GM21528 (cell line): ENCODE measurements around the gene TSHZ3.

ENCODE experiments used
- ATAC-seq: cut with Tn5 transposase; IDR thresholded peaks from one replicate; pipeline ENCODE4 v1.9.1; 2021; ENCODE audit warnings: mild to moderate bottlenecking, moderate library complexity; ENCODE audit not compliant: unreplicated experiment, low FRiP score

Gene TSHZ3

DNA sequence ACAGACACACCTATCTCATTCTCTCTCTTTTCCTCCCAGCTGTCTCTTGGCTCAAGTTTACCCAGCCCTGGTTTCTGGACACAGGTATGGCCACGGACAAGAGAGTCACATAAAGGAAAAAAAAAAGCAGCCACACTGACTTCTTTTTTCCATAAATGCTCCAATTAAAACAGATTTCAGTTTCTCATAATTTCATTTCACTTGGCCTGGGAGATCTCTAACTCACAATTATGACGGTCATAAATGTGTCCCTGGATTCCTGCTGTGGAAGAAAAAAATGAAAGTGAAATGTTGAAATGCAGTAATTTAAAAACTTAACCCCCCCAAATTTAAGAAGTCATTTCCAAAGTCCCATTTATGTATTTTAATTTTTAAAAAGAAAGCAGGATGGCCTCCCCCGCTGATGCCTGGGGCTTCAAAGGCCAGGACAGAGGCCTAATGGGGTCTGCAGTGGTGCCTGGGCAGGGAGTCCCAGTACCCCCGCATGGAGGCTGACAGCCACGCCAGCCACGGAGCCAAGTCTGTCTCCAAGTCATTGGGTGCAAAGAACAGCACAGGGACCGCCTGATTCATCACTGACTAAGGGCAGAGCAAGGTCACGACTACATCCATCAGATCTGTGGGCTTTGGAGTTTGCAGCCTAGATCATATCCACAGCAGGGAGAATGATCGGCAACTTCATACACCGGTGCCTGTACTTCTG, 79.7 kb downstream of the TSHZ3 start:
- no peak for ATAC-seq

DNA sequence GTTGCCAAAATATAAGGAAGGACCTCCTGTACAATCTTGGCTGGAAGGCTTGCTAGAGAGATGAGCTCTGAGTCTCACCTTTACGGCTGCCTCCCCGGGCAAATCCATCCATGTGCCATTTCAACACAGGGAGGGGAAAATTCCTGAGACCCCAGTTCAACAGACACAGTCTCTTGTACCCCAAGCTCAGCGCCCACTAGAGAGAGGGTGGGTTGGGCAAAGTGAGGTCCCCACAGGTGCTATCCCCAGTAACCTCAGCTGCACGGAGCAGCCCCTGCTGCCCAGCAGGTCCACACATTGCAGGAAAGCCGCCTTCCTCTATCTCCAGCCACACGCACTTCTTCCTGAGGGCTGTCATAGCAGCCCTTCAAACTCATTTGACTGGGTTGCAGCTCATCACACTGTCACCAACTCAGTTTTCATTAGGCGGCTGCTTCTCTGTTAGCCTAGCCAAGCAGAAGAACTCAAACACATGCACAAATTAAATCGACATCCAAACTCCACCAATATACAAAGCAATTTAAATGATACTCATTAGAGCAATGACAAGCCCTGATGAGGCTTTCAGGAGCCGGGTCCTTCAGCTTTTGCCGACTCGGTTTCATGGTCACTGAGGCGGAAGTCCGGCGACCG, 80.4 kb downstream of the TSHZ3 start:
- ATAC-seq: no peak

DNA sequence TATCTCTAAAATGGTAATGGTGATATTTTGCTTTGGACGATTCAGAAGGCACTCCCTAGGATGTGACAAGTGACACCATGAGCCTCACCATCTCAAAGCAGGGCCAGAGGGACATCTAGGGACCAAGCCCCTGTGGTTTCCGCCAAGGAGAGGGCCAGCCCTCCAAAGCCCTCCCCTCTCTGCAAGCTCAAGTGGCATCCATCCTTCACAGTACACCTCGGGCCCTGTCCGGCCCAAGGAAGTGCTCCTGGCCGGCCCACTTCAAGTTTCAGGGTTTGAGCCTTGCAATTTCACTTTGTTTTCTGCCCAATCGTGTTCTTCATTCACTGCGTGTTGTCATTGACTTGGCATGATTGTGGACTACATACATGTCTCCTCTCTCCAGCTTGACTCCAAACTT, 82.5 kb downstream of the TSHZ3 start:
- no peak for ATAC-seq

DNA sequence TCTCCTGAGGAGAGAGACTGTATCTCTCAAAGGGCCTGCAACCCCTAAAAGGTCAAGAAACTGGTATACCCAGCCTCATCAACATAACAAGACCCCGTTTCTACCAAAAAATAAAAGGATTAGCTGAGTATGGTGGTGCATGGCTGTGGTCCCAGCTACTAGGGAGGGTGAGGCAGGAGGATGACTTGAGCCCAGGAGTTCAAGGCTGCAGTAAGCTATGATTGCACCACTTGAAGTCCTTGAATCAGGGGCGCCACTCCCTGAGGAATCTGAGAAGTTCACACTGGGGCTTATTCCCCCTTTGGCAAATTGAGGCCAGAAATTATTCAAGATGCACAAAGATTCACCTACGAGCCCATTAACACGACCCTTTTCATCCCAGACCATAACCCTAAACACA, 83.0 kb downstream of the TSHZ3 start:
- no peak for ATAC-seq

DNA sequence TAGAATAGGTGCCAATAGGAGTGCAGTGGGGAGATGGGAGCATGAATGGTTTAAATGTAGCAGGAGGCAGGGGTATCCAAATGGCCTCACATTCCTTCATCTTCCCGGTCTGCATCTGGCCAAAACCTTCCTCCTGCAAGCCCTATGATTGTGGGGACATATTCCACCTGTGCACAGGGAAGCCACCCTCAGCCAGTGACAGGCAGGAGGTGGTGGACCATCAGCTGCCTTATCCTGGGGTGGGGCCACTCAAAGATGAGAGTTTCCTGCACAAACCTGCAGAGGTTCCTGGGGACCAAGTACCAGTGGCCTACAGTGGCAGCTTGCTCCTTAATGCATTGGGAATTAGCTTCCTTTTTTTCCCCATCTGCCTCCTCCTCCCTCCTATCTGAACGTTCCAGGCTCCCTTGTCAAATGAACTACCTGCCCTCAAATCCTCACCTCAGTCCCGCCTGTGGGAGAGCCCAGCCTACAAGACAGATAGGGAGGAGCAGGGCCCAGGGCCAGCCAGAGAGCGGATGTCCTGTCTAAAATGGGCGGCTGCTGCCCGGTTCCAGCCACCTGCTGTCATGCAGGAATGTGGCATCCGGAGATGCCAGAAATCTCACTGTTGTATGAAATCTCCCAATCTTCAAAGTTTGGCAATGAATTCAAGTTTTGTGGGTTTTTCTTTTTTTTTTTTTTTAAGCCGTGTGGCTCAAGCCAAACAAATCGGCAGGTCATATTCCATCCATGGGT, 85.0 kb downstream of the TSHZ3 start:
- ATAC-seq: no peak

DNA sequence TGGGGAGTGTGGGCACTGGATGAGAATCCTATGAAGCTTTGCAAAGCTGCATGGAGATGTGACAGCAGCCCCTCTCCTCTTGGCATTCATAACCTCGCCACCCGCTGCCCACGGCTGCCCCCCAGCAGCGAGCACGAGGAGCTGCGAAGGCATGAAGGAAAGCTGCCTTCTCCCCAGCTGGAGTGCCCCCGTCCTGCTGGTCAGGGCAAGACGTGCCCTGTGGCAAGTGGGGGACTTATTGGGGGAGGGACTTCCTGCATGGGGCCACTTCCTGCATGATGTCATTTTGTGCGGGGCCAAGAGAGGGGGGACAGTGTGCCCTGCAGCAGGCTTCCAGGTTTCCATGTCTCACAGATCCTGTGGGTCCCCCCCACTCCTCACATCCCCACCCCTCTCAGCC, 85.9 kb downstream of the TSHZ3 start:
- ATAC-seq: no peak

DNA sequence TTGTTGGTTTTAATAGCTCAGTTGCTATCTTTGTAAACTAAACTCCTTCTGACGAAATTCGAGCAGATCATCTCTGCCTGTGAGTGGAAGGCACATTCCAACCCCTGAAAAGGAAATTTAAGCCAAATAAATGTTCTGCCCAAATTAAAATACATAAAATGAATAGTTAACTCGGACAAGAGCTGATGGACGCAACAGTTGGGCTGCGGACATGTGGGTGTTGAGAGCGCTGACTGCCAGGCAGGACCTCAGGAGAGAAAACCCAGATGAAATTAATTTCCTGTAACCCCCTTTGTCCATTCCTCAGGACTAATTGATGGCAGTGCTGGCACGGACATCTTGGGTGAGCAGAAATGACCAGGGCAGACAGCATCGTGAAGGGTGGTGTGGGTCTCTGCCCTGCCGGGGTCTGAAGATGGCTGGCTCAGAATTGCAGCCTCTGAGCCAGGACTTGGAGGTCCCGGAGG, 86.5 kb downstream of the TSHZ3 start:
- ATAC-seq: no peak

DNA sequence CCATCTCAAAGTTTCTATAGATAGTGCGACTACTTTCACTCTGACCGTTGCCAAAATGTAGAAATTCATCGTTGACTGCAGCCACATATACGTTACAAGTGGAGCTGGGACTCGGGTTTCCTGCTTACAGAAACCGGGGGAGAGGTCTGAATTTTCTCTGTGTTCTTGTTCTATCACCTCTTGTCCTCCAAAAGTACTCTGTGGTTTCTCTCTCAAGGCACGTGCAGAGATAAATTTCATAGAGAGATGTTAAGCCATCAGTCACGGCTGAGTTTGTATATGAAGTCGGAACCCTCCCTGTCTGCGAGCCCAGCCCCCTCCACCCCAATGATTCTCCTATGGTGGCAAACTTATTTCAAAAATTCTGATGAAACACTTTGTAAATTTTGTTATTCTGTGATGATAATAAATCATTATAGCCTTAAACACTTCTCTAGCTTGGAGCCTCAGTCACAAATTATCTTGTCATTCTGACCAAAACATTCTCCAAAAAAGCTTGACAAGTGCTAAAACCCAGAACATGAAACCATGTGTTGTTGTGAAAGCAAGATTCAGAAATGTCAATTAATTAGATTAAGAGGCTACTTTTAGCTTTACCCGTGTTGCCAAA, 87.5 kb downstream of the TSHZ3 start:
- no peak for ATAC-seq

DNA sequence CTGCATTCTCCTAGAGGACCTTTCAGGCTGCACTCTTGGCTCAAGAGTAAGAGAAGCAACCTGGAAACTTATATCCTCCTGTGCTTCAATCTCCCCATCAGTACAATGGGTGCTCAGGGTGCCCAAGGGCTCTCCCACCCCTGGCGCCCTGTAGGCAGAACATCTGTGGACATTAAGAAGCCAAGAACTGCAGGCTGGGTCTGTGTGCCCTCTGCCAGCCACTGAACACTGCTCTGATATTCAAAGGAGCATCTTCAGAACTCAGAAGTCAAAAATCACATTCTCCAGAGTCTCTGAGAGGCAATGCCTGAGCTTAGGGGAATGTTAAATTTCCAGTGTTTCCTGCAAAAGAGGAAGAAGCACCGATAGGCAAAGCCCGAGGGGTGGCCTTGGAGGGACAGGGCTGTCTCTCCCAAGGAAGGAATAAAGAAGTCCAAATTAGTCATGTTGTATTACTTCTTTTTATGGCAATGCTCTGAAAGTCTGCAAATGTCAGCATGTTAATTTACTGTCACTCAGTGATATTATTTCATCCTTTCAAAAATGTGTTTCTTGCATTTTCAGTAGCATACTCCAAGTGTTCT, 88.1 kb downstream of the TSHZ3 start:
- ATAC-seq: no peak

DNA sequence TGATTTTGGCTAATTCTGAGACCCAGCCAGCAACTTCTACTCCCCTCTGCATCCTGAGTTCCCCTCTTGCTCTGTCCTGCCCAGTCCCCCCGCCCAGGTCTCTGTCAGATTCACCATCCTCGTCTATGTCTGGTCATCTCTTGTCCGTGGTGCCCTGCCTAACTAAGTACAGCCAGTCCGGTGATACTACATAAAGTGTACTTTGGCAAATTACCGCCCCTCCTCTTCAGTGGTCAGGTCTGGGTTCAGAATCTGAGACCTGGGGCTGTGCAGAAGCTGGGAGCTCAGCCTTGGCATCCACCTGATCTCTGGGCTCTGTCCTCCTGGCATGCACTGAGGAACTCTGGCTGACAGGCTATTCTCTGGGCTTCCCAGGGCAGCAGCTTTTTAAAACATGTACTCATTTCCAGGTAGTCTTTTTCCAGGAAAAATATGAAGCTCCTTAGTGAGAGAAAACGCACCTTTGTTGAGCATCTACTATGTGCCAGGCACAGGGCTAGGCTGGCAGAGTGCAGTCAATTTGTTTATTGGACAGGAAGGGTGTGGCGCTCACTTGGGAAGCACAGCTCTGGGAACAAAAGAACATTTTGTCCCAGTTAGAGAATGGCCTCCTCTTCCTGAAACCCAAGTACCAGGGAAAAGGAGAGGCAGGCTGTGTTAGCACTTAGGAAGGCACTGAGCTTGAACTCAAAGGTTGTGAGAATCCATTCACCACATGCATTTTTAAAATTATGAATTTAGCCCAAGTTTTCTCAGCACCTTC, 88.9 kb downstream of the TSHZ3 start:
- ATAC-seq: no peak

DNA sequence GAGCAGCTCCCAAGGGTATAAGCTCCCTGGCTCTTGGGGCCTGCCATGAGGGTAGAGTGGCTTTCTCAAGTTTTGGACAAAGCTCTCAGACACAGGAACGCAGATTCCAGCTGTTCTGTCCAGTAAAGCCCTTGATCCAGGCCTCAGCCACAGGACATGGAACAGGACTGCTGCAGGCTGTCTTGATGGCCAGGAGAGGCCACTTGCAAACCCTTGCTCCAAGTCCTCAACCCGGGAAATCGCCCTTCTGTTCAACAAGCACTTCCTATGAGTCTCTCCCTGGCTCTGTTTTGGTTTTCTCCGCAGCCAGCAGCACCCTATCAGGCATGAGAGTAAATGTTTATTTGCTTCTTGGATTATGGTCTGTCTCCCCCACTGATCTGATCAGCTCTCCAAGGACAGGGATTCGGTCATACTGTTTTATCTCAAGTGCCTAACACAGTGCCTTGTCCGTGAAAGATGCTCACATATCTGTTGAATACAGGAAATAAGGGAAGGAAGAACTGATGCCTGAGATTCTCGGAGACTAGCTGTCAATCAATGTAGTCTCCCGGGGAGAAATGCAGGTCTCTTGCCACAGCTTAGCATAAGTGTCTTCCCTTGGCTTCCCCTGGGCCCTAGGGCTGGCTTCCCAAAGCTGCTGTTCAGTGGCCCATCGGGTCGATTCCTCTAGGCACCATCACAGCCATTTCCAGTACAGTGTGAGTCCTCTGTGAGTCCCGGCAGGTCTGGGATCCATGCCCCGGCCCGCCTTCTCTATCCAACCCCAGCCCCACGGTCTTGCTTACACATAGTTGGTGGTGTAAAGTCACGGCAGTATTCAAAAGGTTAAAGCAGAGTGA, 90.8 kb downstream of the TSHZ3 start:
- ATAC-seq: no peak

DNA sequence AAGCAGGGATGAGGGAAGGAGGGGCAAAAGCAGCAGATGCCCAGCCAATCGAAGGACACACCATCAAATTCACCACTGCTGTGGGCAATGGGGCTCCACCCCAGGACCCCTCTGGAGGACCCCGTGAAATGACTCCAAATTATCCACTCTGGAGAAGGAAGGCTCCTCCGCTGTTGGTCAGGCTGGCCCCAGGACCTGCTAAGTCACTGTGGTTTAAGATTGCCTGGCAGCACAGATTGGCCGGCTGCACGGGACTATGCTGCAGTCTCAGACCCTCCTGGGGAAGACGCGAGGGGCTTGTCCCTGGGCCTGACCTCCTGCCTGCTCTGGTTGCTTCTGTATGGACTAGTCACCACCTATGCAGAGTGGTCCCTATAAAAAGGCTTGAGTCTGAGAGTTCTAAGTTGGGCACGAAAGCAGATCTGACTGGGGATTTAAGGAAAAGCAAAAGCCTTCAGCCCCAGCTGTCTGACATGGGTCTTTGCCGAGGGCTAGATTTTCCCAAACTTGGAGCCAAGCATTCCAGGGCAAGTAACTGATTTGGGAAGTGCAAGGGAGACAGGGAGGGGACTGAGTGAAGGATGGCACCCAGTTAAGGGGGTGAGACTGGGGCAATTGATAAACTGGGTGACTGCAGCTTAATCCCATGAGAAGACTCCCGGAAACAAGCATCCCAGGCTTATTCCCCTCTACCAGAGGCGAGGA, 91.7 kb downstream of the TSHZ3 start:
- ATAC-seq: no peak

DNA sequence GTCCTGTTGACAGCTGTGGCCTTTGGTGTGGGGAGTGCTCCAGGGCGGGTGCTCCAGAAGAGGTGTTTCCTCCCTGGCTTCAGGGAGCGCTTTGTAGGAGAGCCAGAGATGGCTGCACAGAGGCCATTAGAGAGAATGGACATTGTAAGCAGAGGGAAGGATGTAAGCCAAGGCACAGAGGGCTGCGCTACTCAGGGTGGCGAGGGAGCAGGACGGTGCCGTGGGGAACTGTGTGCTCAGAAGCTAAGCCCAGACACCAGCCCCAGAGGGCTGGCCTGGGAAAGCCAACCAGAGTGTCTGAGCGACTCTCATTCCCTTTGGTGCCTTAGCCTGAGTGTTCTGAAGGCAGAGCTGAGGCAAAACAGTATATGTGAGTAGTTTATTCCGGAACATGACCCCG, 92.2 kb downstream of the TSHZ3 start:
- no peak for ATAC-seq

DNA sequence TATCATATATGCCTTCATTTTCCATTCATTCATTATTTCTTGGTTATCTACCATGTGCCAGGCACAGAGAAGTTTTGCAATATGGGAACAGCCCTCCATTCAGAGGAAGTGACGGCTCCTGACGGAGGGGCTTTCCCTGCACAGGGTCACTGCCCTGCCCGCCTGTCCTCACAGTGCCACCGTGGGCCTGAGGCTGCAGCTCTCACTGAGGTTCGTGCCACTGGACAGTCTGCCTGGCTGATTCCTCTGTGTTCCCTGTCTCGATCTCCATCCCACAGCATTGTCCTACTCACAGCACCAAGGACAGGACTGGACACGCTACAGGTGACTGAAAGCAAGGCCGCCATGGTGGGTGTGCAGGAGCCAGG, 92.7 kb downstream of the TSHZ3 start:
- ATAC-seq: no peak

DNA sequence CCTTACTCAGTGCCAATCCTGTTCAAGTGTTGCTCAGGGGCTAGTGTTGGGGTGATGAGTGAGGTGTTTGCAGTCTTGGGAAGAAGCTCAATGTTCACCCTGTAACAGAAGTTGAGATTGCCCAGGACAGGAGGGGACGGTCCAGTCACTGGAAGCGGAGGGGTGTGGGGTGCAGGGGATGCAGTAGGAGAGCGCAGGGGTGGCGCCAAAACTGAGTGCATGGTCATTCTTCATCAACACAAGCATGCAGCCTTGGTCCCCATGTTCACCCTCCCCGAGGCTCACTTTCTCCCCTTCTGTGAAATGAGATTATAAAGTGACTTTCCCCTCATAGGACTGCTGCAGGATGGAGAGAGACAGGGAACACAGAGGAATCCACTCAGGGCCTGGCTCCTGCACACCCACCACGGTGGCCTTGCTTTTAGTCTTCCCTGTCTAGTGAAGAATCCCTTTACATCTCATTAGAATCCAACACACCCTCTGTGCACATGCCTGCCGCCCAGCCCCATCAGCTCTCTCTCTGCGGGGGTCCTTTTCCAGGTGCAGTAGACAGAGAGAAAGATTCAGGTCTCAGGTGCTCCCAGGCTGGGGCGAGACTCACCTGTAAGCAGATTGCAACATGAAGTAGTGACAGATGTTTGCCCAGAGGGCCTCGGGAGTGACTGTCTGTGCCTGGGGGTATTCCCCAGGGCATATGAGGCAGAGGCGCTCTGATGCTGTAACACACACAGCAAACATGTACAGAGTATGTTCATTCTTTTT, 93.2 kb downstream of the TSHZ3 start:
- ATAC-seq: no peak

DNA sequence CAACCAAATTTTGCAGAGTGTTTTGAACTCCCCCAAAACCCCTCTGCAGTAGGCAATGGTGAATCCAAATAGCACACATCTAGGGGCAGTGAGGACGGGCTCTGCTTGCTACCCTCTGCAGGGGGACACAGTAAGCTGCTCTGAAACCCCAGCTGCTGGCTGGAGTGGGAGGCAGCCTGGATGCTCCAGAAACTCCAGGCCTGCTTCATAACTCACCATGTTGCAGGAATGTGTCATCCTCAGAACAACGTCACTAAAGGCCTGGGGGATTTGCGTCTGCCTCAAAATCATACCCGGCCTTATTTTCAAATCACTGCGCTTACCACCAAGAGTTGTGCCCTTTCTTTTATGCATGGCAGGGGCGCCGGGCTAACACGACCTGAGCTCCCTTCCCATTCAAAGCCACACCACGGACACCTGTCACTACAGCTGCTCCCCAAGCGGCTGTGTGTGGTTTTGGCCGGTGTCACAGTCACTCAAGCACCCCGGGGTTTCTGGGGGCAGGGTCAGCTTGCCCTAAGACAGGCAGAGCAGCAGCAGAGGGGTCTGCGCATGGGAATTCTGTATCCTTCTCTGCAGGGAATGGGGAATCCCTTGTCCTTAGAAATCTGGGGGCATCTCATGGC, 93.9 kb downstream of the TSHZ3 start:
- ATAC-seq: no peak

DNA sequence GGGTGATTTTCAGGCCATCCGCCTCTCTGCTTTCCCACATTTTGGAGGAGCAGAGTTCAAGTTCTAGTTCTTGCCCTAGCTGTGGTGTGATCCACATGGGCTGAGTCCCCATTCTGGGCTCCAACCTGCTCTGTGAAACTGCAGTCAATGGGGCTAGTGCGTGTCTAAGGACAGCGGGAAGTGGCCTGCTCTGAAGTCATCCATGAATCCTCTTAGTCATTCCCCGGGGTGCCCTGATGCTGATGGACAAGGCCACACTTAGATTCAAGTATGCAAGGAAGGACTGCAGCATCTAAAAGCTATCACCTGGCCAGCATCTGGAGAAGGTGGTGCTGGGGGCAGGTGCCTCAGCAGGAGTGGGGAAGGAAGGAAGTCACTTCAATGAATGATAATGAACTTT, 94.6 kb downstream of the TSHZ3 start:
- ATAC-seq: no peak

DNA sequence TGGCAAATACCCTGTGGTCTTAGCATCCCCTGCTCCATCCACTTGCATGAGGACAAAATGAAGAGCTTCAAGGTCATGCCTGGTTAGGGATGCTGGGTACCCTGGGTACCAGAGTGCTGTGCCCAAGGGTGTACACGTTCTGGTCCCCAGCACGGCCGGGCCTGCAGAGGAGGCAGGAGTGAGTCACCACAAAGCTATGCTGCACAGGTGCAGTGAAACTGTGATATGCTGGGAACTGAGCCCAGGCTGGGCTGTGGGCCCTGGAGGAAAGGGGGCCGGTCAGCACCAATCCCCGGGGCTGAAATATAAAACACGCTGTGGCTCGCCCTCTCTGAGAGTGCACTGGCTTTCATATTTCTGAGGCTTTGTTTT, 95.1 kb downstream of the TSHZ3 start:
- ATAC-seq: no peak
